ENCODE results near the gene ZDBF2.
A peak's percentile ranks its signal among the peaks of the same experiment; 100 is the strongest.
"Not testable (repeated sequence)": the region's sequence is repeated elsewhere in the genome, so short reads cannot be mapped to it uniquely, and the experiment has no call there.

ZDBF2 gene

DNA sequence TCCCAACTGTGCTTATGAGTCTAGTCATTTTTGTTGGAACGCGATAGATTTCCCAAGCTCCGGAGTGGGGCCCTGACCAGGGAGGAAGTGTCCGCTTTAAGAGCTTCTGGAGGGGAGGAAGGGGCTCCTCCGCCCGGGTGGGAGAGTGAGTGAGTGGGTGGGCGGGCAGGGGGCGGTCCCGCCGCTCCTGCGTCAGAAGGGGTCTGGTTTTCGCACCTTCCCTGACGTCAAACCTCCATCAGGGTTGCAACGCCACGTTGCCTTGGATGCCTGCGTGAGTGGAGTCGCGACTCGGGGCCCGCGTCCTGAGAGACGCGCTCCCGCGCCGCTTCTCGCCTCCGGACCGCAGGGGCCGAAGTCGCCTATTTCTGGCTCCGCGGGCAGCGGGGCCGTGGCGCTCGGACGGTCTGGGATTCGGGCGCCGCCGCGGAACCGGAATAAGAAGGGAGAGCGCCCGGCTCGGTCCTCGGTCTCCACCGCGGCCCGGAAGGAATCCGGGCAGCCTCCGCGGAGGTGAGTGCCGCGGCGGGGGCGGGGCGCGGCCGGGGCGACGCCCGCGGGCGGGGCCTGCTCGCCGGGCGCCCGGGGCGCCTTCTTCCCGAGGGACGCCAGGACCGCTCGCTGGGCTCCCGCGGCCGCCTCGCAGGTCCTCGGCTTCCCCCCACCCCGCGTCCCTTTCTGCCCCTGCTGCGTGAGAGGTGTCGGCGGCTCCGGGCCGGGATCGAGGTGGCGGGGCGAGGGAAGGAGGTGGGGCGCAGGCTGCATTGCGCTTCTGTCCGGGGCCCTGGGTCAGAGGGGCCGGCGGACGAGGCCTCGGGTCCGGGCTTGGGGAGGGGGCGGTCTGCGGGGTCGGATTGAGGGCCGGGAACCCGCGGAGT is at the start of gene ZDBF2:
ZDBF2 (plus strand) TSS at position 230 of the 878 bp plus-strand sequence. CDS start 7,187 bp downstream, outside the sequence.
- Histone ChIP-seq H3K27me3 (ENCODE audit: control insufficient read depth, insufficient read depth, low read length) (peaks cover 34% of the 10 kb centered on the region), H3K4me1 (ENCODE audit: control insufficient read depth, insufficient read depth, low read length) (peaks cover 7% of the 10 kb centered on the region), H3K9me3 (ENCODE audit: control insufficient read depth, insufficient read depth, low read length) (no peaks in the 10 kb centered on the region), H3K4me3 (ENCODE audit: low read depth, low read length) (peak within 1 kb of the TSS; percentile 78), H3K9ac (ENCODE audit: low read depth, low read length) (peak within 1 kb of the TSS; percentile 16), H3K36me3 (ENCODE audit: control insufficient read depth, insufficient read depth, low read length) (no peaks in the 10 kb centered on the region)

DNA sequence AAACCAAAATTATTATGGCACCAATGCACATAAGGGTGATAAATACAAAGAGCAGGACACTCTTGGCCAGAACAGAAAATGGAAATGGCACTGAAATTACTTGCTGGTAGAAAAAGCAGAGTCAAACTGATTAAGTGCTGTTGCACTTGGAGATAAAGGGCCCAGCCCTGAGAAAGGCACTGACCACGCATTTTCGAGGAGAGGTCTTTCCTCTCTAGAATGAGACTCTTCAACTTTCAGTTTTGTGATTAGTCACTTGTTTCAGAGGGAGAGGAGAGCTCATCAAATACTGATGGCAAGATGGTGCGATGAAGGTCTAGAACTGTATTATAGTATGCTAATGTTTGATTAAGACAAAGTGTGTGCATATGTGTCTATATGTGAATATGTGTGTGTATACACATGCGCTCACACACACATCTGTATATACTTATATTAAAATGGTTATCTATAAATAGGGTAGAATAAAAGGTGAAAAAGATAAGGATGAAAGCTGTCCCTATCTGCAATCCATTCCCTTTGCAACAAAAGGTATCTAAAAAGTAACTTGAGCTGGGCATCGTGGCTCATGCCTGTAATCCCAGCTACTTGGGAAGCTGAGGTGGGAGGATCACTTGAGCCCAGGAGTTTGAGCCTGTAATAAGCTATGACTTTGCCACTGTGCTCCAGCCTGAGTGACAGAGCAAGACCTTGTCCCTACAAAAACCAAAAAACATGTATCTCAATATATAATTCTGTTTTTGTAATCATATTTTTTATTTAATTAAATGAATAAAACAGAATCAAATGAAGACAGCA is 48.8 kb upstream of the ZDBF2 start:
- H3K9me3 ChIP-seq (ENCODE audit: control insufficient read depth, insufficient read depth, low read length) = no peaks in the 10 kb centered on the region
- no peaks in the 10 kb centered on the region for H3K36me3 ChIP-seq (ENCODE audit: control insufficient read depth, insufficient read depth, low read length)
- H3K27me3 ChIP-seq (ENCODE audit: control insufficient read depth, insufficient read depth, low read length) = no peaks in the 10 kb centered on the region
- no peak overlapping the region for H3K4me3 ChIP-seq (ENCODE audit: low read depth, low read length)
- H3K9ac ChIP-seq (ENCODE audit: low read depth, low read length) = no peak overlapping the region
- peaks cover 8% of the 10 kb centered on the region for H3K4me1 ChIP-seq (ENCODE audit: control insufficient read depth, insufficient read depth, low read length)

DNA sequence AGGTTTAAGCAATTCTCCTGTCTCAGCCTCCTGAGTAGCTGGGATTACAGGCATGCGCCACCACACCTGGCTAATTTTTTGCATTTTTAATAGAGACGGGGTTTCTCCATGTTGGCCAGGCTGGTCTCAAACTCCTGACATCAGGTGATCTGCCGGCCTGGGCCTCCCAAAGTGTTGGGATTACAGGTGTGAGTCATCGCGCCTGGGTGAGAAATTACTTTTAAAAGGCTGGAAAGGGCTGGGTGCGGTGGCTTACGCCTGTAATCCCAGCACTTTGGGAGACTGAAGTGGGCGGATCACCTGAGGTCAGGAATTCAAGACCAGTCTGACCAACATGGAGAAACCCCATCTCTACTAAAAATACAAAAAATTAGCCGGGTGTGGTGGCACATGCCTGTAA is 45.8 kb upstream of the ZDBF2 start:
- H3K36me3 ChIP-seq (ENCODE audit: control insufficient read depth, insufficient read depth, low read length); H3K9me3 ChIP-seq (ENCODE audit: control insufficient read depth, insufficient read depth, low read length); H3K4me3 ChIP-seq (ENCODE audit: low read depth, low read length); H3K27me3 ChIP-seq (ENCODE audit: control insufficient read depth, insufficient read depth, low read length); H3K9ac ChIP-seq (ENCODE audit: low read depth, low read length): not testable (repeated sequence)
- peaks cover 14% of the 10 kb centered on the region for H3K4me1 ChIP-seq (ENCODE audit: control insufficient read depth, insufficient read depth, low read length)

DNA sequence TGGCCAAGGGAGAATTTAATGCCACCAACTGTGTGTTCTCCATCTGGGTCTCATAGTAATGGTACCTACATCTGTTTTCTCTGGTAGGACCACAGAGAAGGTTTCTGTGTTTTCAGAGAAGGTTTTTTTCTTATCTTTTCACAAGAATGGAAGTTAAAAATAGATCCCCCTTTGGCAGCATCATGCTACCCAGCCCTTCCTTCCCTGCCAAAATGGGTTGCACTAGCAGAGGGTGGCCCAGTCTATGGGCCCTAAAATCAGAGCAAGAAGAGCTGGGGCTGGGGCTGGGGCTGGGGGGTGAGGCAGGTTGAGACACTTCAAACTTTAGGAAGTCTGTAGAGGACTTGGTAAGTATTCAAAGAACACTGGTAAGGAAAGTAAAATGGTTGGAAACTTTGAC is 44.8 kb upstream of the ZDBF2 start:
- Histone ChIP-seq H3K9me3 (ENCODE audit: control insufficient read depth, insufficient read depth, low read length) (no peaks in the 10 kb centered on the region), H3K27me3 (ENCODE audit: control insufficient read depth, insufficient read depth, low read length) (no peaks in the 10 kb centered on the region), H3K9ac (ENCODE audit: low read depth, low read length) (no peak overlapping the region), H3K4me3 (ENCODE audit: low read depth, low read length) (no peak overlapping the region), H3K4me1 (ENCODE audit: control insufficient read depth, insufficient read depth, low read length) (peaks cover 14% of the 10 kb centered on the region), H3K36me3 (ENCODE audit: control insufficient read depth, insufficient read depth, low read length) (no peaks in the 10 kb centered on the region)

DNA sequence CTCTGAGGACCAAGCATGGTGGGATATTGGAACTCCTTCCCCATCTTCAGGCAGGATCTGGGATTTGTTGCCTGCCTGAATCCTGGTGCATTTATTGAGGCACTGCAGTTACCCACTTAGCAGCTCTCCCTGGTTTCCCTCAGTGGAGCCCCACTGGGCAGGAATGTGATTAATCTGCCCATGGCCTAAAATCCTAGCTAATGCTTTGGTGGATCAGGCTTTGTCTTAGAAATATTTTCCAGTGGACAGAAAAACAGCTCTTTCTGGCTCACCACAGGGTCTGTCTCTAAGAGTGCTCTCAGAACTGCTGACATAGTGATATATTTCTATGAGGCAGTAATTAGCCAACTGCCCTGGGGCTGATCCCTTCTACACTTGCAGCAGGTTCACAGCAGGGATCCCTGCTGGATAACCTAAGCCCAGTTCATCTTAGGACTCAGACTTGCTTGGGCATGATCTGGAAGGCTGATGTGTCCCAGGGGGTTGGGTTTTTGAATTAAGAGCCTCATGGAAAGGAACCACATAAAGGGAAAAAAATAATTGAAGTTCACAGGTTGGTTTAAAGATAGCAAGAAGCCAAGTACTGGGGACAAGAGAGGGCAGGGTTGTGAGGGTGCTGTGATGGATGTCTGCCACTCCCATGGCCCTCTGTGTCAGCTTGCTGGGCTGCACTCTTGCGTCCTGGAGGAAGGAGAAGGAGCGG is 44.3 kb upstream of the ZDBF2 start:
- H3K4me1 ChIP-seq (ENCODE audit: control insufficient read depth, insufficient read depth, low read length) = peaks cover 14% of the 10 kb centered on the region
- H3K9me3 ChIP-seq (ENCODE audit: control insufficient read depth, insufficient read depth, low read length) = no peaks in the 10 kb centered on the region
- no peak overlapping the region for H3K4me3 ChIP-seq (ENCODE audit: low read depth, low read length)
- H3K27me3 ChIP-seq (ENCODE audit: control insufficient read depth, insufficient read depth, low read length) = no peaks in the 10 kb centered on the region
- H3K9ac ChIP-seq (ENCODE audit: low read depth, low read length) = no peak overlapping the region
- H3K36me3 ChIP-seq (ENCODE audit: control insufficient read depth, insufficient read depth, low read length) = no peaks in the 10 kb centered on the region

DNA sequence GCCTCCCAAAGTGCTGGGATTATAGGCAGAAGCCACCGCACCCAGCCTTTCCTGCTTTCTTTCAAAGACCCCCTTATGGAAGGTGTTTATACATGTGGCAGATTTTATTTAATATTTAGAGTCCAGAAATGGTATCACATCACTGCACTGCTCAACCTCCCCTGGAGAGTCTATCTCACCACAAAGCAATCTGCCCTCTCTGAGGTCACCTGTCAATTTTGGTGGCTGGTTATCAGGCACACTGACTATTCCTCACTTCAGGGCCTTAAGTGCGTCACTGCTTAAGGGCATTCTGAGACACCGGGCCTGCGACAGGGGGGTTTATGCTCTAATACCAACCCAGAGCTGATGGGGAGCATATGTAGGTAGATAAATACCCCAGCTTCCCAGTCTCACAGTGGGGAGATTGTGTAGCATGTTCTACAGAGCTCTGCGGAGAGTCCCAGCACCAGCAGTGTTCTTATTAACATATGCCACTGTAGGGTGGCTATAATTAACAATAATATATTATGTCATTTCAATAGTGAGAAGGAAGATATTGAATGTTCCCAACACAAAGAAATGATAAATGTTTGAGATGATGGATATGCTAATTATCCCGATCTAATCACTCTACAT is 42.7 kb upstream of the ZDBF2 start:
- peaks cover 14% of the 10 kb centered on the region for H3K4me1 ChIP-seq (ENCODE audit: control insufficient read depth, insufficient read depth, low read length)
- H3K9ac ChIP-seq (ENCODE audit: low read depth, low read length) = no peak overlapping the region
- no peaks in the 10 kb centered on the region for H3K9me3 ChIP-seq (ENCODE audit: control insufficient read depth, insufficient read depth, low read length)
- H3K36me3 ChIP-seq (ENCODE audit: control insufficient read depth, insufficient read depth, low read length) = no peaks in the 10 kb centered on the region
- no peak overlapping the region for H3K4me3 ChIP-seq (ENCODE audit: low read depth, low read length)
- H3K27me3 ChIP-seq (ENCODE audit: control insufficient read depth, insufficient read depth, low read length) = no peaks in the 10 kb centered on the region

DNA sequence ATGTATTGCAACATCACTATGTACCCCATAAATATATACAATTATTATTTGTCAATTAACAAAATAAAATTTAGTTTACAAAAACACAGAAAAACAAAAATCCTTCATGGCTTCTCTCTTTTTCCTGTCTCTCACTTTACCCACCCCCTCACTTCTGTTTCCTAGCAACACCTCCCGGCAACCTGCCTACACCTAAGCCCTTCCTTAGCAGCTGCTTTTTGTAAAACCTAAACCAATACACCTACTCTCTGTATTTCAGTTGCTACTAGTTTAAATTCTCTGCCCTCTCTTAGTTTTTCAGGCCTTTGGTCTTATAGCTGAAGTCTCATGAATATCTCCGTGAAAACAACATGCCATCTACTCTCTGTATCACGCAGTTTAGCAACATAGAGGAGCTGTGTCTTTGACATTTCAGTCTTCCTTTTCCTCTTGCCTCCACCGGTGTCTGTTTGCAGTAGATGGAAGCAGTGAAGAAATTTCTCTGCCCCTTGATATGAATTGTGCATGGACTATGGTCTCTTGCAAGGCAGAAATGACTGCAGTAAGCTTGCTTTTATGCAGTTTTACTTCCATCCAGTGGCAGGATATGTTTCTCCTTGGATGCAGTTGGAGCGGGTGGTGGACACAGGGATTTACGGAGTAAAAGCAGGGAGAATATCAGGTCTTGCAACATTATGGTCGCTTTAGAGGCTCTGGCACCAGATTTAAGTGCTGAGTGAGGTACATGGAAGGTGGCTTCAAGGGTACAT is 42.0 kb upstream of the ZDBF2 start:
- Histone ChIP-seq H3K4me3 (ENCODE audit: low read depth, low read length) (no peak overlapping the region), H3K27me3 (ENCODE audit: control insufficient read depth, insufficient read depth, low read length) (no peaks in the 10 kb centered on the region), H3K9me3 (ENCODE audit: control insufficient read depth, insufficient read depth, low read length) (no peaks in the 10 kb centered on the region), H3K9ac (ENCODE audit: low read depth, low read length) (no peak overlapping the region), H3K4me1 (ENCODE audit: control insufficient read depth, insufficient read depth, low read length) (peaks cover 14% of the 10 kb centered on the region), H3K36me3 (ENCODE audit: control insufficient read depth, insufficient read depth, low read length) (no peaks in the 10 kb centered on the region)

DNA sequence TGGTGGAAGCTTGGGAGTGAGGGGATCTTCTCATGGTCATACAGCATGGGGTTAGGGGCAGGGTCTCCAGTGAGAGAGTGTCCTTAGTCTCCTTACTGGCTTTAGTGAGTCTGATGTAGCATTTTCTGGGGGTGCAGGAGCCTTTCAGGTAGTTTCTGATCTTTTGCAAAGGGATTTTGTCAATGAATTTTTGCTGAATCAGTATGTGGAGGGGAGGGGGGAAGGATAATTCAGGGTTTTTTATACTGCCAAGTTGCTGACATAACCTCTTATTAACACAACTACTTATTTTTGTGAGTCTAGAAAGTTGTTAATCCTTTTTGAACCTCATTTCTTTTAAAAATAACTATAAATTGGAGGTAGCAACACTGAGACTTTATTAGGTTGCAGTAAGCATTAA is 35.3 kb upstream of the ZDBF2 start:
- Histone ChIP-seq H3K9ac (ENCODE audit: low read depth, low read length) (no peak overlapping the region), H3K27me3 (ENCODE audit: control insufficient read depth, insufficient read depth, low read length) (no peaks in the 10 kb centered on the region), H3K36me3 (ENCODE audit: control insufficient read depth, insufficient read depth, low read length) (no peaks in the 10 kb centered on the region), H3K9me3 (ENCODE audit: control insufficient read depth, insufficient read depth, low read length) (no peaks in the 10 kb centered on the region), H3K4me3 (ENCODE audit: low read depth, low read length) (no peak overlapping the region), H3K4me1 (ENCODE audit: control insufficient read depth, insufficient read depth, low read length) (no peaks in the 10 kb centered on the region)

DNA sequence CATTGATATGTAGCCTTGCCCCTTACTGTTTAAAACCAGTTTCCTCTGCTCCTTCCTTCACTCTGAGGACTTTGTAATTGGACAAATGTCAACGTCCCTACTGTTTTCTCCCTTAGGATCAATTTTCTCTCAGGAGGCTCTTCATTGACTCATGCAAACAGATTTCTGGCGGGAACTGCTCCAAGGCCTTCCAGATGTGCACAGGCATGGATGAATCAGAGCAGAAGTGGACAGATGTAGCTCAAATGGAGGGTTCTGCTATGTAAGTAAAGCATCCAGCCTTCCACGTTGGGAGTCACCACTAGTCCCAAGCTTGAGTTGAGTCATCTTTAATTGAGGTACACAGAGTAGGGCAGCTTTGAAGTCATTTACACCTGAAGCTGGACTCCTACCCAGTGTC is 34.1 kb upstream of the ZDBF2 start:
- Histone ChIP-seq H3K4me3 (ENCODE audit: low read depth, low read length) (no peak overlapping the region), H3K27me3 (ENCODE audit: control insufficient read depth, insufficient read depth, low read length) (no peaks in the 10 kb centered on the region), H3K36me3 (ENCODE audit: control insufficient read depth, insufficient read depth, low read length) (no peaks in the 10 kb centered on the region), H3K9ac (ENCODE audit: low read depth, low read length) (no peak overlapping the region), H3K4me1 (ENCODE audit: control insufficient read depth, insufficient read depth, low read length) (no peaks in the 10 kb centered on the region), H3K9me3 (ENCODE audit: control insufficient read depth, insufficient read depth, low read length) (no peaks in the 10 kb centered on the region)

DNA sequence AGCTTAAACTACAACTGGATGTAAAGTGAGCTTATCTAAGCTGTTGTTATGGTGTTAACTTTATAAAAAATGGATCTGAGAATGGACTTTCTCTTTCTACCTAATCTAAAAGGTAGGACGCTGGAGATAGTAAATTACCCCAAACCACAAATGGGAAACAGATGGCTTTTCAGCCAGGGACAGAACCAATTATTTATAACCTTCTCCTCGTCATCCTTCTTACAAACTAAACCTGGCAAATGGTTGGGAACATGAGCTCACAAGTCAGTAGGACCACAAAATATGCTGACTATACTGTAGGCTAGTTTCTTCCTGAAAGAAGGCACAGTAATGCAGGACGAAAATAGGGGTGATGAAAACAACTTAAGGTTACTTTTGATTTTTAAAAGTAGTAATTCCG is 32.7 kb upstream of the ZDBF2 start:
- Histone ChIP-seq H3K9ac (ENCODE audit: low read depth, low read length) (no peak overlapping the region), H3K4me3 (ENCODE audit: low read depth, low read length) (no peak overlapping the region), H3K9me3 (ENCODE audit: control insufficient read depth, insufficient read depth, low read length) (no peaks in the 10 kb centered on the region), H3K27me3 (ENCODE audit: control insufficient read depth, insufficient read depth, low read length) (no peaks in the 10 kb centered on the region), H3K4me1 (ENCODE audit: control insufficient read depth, insufficient read depth, low read length) (no peaks in the 10 kb centered on the region), H3K36me3 (ENCODE audit: control insufficient read depth, insufficient read depth, low read length) (no peaks in the 10 kb centered on the region)

DNA sequence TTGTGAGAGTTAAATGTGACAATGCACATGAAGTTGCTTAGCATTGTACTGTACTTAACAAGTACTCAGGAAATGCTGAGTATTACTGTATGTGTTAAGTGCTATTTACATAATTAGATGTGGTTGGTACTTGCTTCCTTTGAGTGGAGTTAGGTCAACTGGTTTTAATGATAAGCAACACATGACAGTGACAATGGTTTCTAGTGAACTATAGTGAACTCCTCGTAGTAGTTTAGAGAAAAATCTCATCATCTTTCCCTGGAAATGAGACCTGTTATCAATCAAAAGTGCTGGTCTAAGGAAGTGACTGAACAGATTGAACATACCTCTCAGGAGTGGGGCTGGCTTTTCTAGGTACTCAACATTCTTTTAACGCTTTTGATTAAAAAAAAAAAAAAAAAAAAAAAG is 29.2 kb upstream of the ZDBF2 start:
- Histone ChIP-seq H3K9ac (ENCODE audit: low read depth, low read length) (no peak overlapping the region), H3K4me1 (ENCODE audit: control insufficient read depth, insufficient read depth, low read length) (no peaks in the 10 kb centered on the region), H3K36me3 (ENCODE audit: control insufficient read depth, insufficient read depth, low read length) (no peaks in the 10 kb centered on the region), H3K4me3 (ENCODE audit: low read depth, low read length) (no peak overlapping the region), H3K9me3 (ENCODE audit: control insufficient read depth, insufficient read depth, low read length) (no peaks in the 10 kb centered on the region), H3K27me3 (ENCODE audit: control insufficient read depth, insufficient read depth, low read length) (no peaks in the 10 kb centered on the region)

All from iPS-15b (cell line).